PC-3 (cell line): Measurements from ENCODE around the gene KIAA0513.

Source experiments
- EZH2 ChIP-seq: fragments of 300-600 bp; sonication (generic); IDR thresholded peaks from one replicate; pipeline ENCODE4 v1.6.1; 2017; ENCODE audit warnings: antibody characterized with exemption, mild to moderate bottlenecking, low read length; ENCODE audit not compliant: unreplicated experiment
- EZH2phosphoT487 ChIP-seq: fragments of 300-600 bp; sonication (generic); IDR thresholded peaks from 2 replicates; pipeline ENCODE4 v1.6.1; 2018; ENCODE audit warnings: mild to moderate bottlenecking, antibody characterized with exemption, low read length, borderline replicate concordance
- TF ChIP-seq, protein P1 (sequence below): fragments of 300-600 bp; sonication (generic); conservative IDR thresholded peaks from 2 replicates; pipeline ENCODE4 v1.5.1; 2017; ENCODE audit warnings: antibody characterized with exemption, low read depth, mild to moderate bottlenecking, low read length

DNA sequence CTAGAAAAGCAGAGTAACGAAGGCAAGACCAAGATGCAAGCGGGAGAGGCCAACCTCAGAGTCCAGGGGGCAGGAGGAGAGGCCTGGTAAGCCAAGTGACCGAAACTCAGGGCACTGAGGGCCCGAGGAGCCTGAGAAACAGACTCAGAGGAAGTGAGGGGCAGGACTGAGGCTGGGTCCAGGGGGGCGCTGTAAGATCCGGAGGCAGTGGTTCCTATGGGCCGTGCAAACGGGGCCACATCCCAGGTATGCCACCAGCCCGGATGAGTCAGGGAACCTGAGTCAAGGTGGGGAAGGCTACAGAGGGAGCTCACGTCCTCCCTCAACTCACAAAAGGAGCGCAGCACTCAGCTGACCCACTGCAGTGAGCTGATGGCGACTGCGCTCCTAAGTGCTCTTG lies 24.5 kb upstream of the KIAA0513 start:
- TF ChIP-seq, protein P1, sequence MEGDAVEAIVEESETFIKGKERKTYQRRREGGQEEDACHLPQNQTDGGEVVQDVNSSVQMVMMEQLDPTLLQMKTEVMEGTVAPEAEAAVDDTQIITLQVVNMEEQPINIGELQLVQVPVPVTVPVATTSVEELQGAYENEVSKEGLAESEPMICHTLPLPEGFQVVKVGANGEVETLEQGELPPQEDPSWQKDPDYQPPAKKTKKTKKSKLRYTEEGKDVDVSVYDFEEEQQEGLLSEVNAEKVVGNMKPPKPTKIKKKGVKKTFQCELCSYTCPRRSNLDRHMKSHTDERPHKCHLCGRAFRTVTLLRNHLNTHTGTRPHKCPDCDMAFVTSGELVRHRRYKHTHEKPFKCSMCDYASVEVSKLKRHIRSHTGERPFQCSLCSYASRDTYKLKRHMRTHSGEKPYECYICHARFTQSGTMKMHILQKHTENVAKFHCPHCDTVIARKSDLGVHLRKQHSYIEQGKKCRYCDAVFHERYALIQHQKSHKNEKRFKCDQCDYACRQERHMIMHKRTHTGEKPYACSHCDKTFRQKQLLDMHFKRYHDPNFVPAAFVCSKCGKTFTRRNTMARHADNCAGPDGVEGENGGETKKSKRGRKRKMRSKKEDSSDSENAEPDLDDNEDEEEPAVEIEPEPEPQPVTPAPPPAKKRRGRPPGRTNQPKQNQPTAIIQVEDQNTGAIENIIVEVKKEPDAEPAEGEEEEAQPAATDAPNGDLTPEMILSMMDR, result no peak
- no peak for TF ChIP-seq EZH2
- no peak for TF ChIP-seq EZH2phosphoT487
